CD14-positive monocyte (primary cell): Measurements from ENCODE around the gene MAPK8IP2. TPM values are rescaled to one million over a fixed set of nuclear protein-coding genes. Genes with fewer than 3 reads are reported as not detected.
A peak's percentile ranks its signal among the peaks of the same experiment; 100 is the strongest.

ENCODE experiments used
- DNase-seq, 3 donors: peaks; one replicate each; pipeline ENCODE4 v3.0.0-alpha.2; 2011 to 2022
- H2AFZ ChIP-seq: 2 replicates; pipeline ENCODE4 v1.6.0; 2012; ENCODE audit warnings: mild to moderate bottlenecking, low read depth, low read length, inconsistent platforms; ENCODE audit not compliant: insufficient read depth, poor library complexity, severe bottlenecking
- H3K27ac ChIP-seq, 2 donors: 1 replicate in 1 of 2; 2 replicates in 1 of 2; pipeline ENCODE4 v1.5.1; 2012 to 2013; ENCODE audit warnings: low read length in 2 of 2, control low read depth in 1 of 2, inconsistent platforms in 1 of 2, low read depth in 1 of 2, mild to moderate bottlenecking in 1 of 2
- H3K27me3 ChIP-seq, 2 donors: one replicate each; pipeline versions ENCODE4 v1.6.0 to v1.6.1; 2011 to 2013; ENCODE audit warnings: low read length in 2 of 2; ENCODE audit not compliant: control insufficient read depth in 2 of 2, insufficient read depth in 2 of 2
- H3K36me3 ChIP-seq, 2 donors: replicated peaks in 1 of 2; 1 replicate in 1 of 2; 2 replicates in 1 of 2; pipeline versions ENCODE4 v1.5.1 to v1.6.1; 2012 to 2013; ENCODE audit warnings: low read length in 2 of 2, control low read depth in 1 of 2, inconsistent platforms in 1 of 2, mild to moderate bottlenecking in 1 of 2; ENCODE audit not compliant: insufficient read depth in 2 of 2, control insufficient read depth in 1 of 2
- H3K4me1 ChIP-seq, 2 donors: 1 replicate in 1 of 2; 2 replicates in 1 of 2; pipeline versions ENCODE4 v1.5.1 to v1.6.1; 2012 to 2013; ENCODE audit warnings: low read length in 2 of 2, control low read depth in 1 of 2, inconsistent platforms in 1 of 2, mild to moderate bottlenecking in 1 of 2, moderate library complexity in 1 of 2; ENCODE audit not compliant: insufficient read depth in 2 of 2, control insufficient read depth in 1 of 2
- H3K4me2 ChIP-seq: replicated peaks from 2 replicates; pipeline ENCODE3; 2012; ENCODE audit warnings: low read length, moderate library complexity, mild to moderate bottlenecking; ENCODE audit not compliant: poor library complexity, severe bottlenecking; ENCODE audit errors: extremely low read depth
- H3K4me3 ChIP-seq, 3 experiments: fragments of 200-600 bp in 1 of 3; sonication (generic) in 1 of 3; replicated peaks in 1 of 3; 1 replicate in 2 of 3; 2 replicates in 1 of 3; pipeline ENCODE4 v1.5.1; 2011 to 2013; ENCODE audit warnings: low read length in 3 of 3, mild to moderate bottlenecking in 3 of 3, control low read depth in 2 of 3, low read depth in 2 of 3, inconsistent platforms in 1 of 3, moderate library complexity in 1 of 3
- H3K79me2 ChIP-seq: 2 replicates; pipeline ENCODE4 v1.6.0; 2012; ENCODE audit warnings: mild to moderate bottlenecking, control low read depth, inconsistent platforms, low read length, moderate library complexity; ENCODE audit not compliant: insufficient read depth
- H3K9ac ChIP-seq: 2 replicates; pipeline ENCODE4 v1.6.0; 2017; ENCODE audit warnings: low read length, mild to moderate bottlenecking; ENCODE audit not compliant: insufficient read depth, poor library complexity, severe bottlenecking
- H3K9me3 ChIP-seq, 2 donors: replicated peaks in 1 of 2; 1 replicate in 1 of 2; 2 replicates in 1 of 2; pipeline versions ENCODE4 v1.5.1 to v1.6.1; 2012 to 2013; ENCODE audit warnings: low read length in 2 of 2, control low read depth in 1 of 2; ENCODE audit not compliant: control insufficient read depth in 1 of 2, insufficient read depth in 1 of 2
- H4K20me1 ChIP-seq: 2 replicates; pipeline ENCODE4 v1.6.0; 2012; ENCODE audit warnings: mild to moderate bottlenecking, low read length, control low read depth, moderate library complexity; ENCODE audit not compliant: insufficient read depth
- H3K27ac Mint-ChIP-seq, 7 donors: one replicate each; pipeline ENCODE4 v1.8.0; 2020; ENCODE audit warnings: mild to moderate bottlenecking in 7 of 7, mixed read lengths in 7 of 7, moderate library complexity in 6 of 7, inconsistent platforms in 2 of 7
- H3K27me3 Mint-ChIP-seq, 3 donors: one replicate each; pipeline ENCODE4 v1.8.0; 2021 to 2022; ENCODE audit warnings: low read depth in 3 of 3, mild to moderate bottlenecking in 3 of 3, mixed read lengths in 3 of 3, moderate library complexity in 3 of 3, inconsistent platforms in 1 of 3
- H3K36me3 Mint-ChIP-seq, 2 donors: one replicate each; pipeline ENCODE4 v1.8.0; 2020; ENCODE audit warnings: mixed read lengths in 2 of 2, inconsistent platforms in 1 of 2, mild to moderate bottlenecking in 1 of 2
- H3K4me1 Mint-ChIP-seq: one replicate; pipeline ENCODE4 v1.8.0; 2020; ENCODE audit warnings: mild to moderate bottlenecking, mixed read lengths
- H3K4me3 Mint-ChIP-seq, 2 donors: one replicate each; pipeline ENCODE4 v1.8.0; 2020; ENCODE audit warnings: mild to moderate bottlenecking in 2 of 2, mixed read lengths in 2 of 2, moderate library complexity in 1 of 2
- H3K9me3 Mint-ChIP-seq, 7 donors: one replicate each; pipeline ENCODE4 v1.8.0; 2020 to 2022; ENCODE audit warnings: mixed read lengths in 7 of 7, mild to moderate bottlenecking in 6 of 7, moderate library complexity in 6 of 7, inconsistent platforms in 2 of 7
- WGBS: methylation state at CpG from one replicate; pipeline ENCODE4 v1.1.5; 2013; ENCODE audit warnings: missing lambda C conversion rate; ENCODE audit not compliant: insufficient coverage; 5-methylcytosine and 5-hydroxymethylcytosine counted together
- intact Hi-C, 2 donors: fragments of 100-400 bp; cut with micrococcal nuclease; formaldehyde crosslinking; loops; one replicate each; pipeline versions ENCODE4 v1.15.0 to v1.15.1; 2023
- polyA plus RNA-seq, 3 donors: library from polyadenylated mRNA; depleted of rRNA in 1 of 3; unstranded in 2 of 3; stranded (reverse) in 1 of 3; fragments of 300-500 nt in 2 of 3; fragments of >200 nt in 1 of 3; fragmentation: Illumina TruSeq in 2 of 3; gene quantifications; 1 replicate in 2 of 3; 2 replicates in 1 of 3; pipeline ENCODE4 v1.2.3, GENCODE V29; 2012 to 2021
- TF ChIP-seq, protein P1 (sequence below): fragments of 200-600 bp; IDR thresholded peaks from one replicate; pipeline ENCODE4 v1.8.0; 2022; ENCODE audit warnings: antibody characterized with exemption, mild to moderate bottlenecking

The MAPK8IP2 gene
- polyA plus RNA-seq, 3 donors: 0.17 TPM; not detected in 2

DNA sequence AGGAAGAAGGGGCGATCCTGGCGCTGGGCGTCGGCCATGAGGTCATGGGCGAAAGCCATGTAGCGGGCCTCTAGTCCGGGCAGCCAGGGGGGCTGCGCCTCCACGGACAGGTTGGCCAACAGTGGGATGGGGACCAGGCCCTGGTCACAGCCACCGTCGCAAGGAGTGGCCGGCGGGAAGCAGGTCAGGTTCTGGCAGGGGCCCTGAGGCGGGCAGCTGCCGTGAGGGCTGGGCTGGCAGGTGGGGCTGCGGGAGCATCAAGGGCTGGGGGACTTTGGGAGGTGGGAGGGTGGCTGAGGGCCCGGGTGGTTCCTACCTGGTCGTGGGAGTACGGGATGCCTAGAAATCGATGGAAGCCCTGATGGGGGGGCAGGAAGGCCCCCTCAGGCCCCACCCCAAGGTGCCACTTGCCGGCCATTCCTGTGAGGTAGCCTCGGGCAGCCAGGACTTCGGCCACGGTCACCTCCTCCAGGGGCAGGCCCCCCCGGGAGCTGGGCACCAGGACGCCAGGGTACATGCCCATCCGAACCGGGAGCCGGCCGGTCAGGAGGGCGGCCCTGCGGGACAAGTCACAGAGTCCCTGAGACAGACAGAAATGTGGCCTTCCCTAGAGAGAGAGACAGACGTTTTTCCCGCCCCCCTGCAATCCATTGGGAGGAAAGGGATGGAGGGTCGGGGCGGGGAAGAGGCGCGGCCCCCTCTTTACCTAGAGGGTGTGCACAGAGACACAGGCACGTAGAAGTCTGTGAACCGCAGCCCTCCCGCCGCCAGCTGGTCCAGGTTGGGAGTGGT is 26.5 kb downstream of the MAPK8IP2 start:
- Mint-ChIP-seq H3K36me3 (peaks cover 14 to 25% of the 10 kb centered on the region in 2 donors), H3K9me3 (no peaks in the 10 kb centered on the region)

More for the DNA sequence above, 26.5 kb downstream of the MAPK8IP2 start:
- TF ChIP-seq, protein P1, sequence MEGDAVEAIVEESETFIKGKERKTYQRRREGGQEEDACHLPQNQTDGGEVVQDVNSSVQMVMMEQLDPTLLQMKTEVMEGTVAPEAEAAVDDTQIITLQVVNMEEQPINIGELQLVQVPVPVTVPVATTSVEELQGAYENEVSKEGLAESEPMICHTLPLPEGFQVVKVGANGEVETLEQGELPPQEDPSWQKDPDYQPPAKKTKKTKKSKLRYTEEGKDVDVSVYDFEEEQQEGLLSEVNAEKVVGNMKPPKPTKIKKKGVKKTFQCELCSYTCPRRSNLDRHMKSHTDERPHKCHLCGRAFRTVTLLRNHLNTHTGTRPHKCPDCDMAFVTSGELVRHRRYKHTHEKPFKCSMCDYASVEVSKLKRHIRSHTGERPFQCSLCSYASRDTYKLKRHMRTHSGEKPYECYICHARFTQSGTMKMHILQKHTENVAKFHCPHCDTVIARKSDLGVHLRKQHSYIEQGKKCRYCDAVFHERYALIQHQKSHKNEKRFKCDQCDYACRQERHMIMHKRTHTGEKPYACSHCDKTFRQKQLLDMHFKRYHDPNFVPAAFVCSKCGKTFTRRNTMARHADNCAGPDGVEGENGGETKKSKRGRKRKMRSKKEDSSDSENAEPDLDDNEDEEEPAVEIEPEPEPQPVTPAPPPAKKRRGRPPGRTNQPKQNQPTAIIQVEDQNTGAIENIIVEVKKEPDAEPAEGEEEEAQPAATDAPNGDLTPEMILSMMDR: no peak
- no peaks in the 10 kb centered on the region for H3K9me3 ChIP-seq
- H3K4me3 ChIP-seq: peak overlapping the region; percentile 89 to 96 (median 96)
- peak overlapping the region; percentile 45 to 74 for H3K27ac ChIP-seq
- H3K36me3 ChIP-seq: peaks cover 9 to 14% of the 10 kb centered on the region in 2 donors
- H2AFZ ChIP-seq: peak overlapping the region; percentile 84
- peaks cover 10% of the 10 kb centered on the region for H3K79me2 ChIP-seq
- intact Hi-C loops: loop anchor here (5.0 kb wide), 2 partner anchors 45 to 120 kb away; partner anchors contain the start of genes CHKB (in 1 of the 2), LMF2 (in 1 of the 2) and NCAPH2 (in 1 of the 2)
- 91% methylated on average over 37 of the region's 42 CpGs for WGBS
- Mint-ChIP-seq H3K27me3 (peaks cover 0 to 4% (median 3%) of the 10 kb centered on the region in 3 donors), H3K27ac (peak overlapping the region in 6 of 7 donors; percentile 26 to 83 (median 53)), H3K4me3 (peak overlapping the region; percentile 82 to 83), H3K4me1 (peaks cover 31% of the 10 kb centered on the region)
- no peak for DNase-seq
- H3K9ac ChIP-seq: peak overlapping the region; percentile 79
- no peaks in the 10 kb centered on the region for H3K27me3 ChIP-seq
- peaks cover 31 to 37% of the 10 kb centered on the region in 2 donors for H3K4me1 ChIP-seq
- peaks cover 8% of the 10 kb centered on the region for H4K20me1 ChIP-seq
- peak overlapping the region; percentile 87 for H3K4me2 ChIP-seq
